Osteoblast (primary cell): ENCODE data around the gene MAGED1. TPM values are rescaled to one million over a fixed set of nuclear protein-coding genes. Genes with fewer than 3 reads are reported as not detected.
A peak's percentile ranks its signal among the peaks of the same experiment; 100 is the strongest.

Experiments used
- DNase-seq: peaks from one replicate; pipeline ENCODE4 v3.0.0; 2011; ENCODE audit warnings: low spot score, mixed read lengths; ENCODE audit not compliant: insufficient read length; ENCODE audit errors: missing footprints
- H2AFZ ChIP-seq: 2 replicates; pipeline ENCODE4 v1.6.0; 2011; ENCODE audit warnings: mild to moderate bottlenecking, low read length
- H3K27ac ChIP-seq: 2 replicates; pipeline ENCODE4 v1.5.1; 2011; ENCODE audit warnings: mild to moderate bottlenecking, low read depth, low read length, moderate library complexity
- H3K27me3 ChIP-seq: 2 replicates; pipeline ENCODE4 v1.6.0; 2012; ENCODE audit warnings: mild to moderate bottlenecking, control low read depth, inconsistent platforms, low read length, moderate library complexity; ENCODE audit not compliant: insufficient read depth
- H3K36me3 ChIP-seq: 2 replicates; pipeline ENCODE4 v1.5.1; 2011; ENCODE audit warnings: mild to moderate bottlenecking, low read length, control low read depth, moderate library complexity; ENCODE audit not compliant: insufficient read depth
- H3K4me1 ChIP-seq: 2 replicates; pipeline ENCODE4 v1.5.1; 2011; ENCODE audit warnings: mild to moderate bottlenecking, low read length, control low read depth, moderate library complexity; ENCODE audit not compliant: insufficient read depth
- H3K4me2 ChIP-seq: 2 replicates; pipeline ENCODE4 v1.6.0; 2011; ENCODE audit warnings: mild to moderate bottlenecking, low read length; ENCODE audit not compliant: insufficient read depth
- H3K4me3 ChIP-seq: fragments of 200-600 bp; sonication (generic); 3 replicates; pipeline ENCODE4 v1.5.1; 2012; ENCODE audit warnings: mild to moderate bottlenecking, low read length, inconsistent platforms; ENCODE audit not compliant: insufficient read depth
- H3K79me2 ChIP-seq: 2 replicates; pipeline ENCODE4 v1.6.0; 2012; ENCODE audit warnings: mild to moderate bottlenecking, low read length, control low read depth, inconsistent platforms; ENCODE audit not compliant: insufficient read depth
- H3K9me3 ChIP-seq: 2 replicates; pipeline ENCODE4 v1.5.1; 2011; ENCODE audit warnings: low read depth, low read length, control low read depth
- H4K20me1 ChIP-seq: 2 replicates; pipeline ENCODE4 v1.6.0; 2012; ENCODE audit warnings: mild to moderate bottlenecking, low read length, control low read depth; ENCODE audit not compliant: insufficient read depth
- total RNA-seq: library from RNA; depleted of rRNA; stranded (reverse); fragments of >200 nt; gene quantifications from 2 replicates; pipeline ENCODE4 v1.2.3, GENCODE V29; 2012
- TF ChIP-seq, protein P1 (sequence below): IDR thresholded peaks from 2 replicates; pipeline ENCODE4 v1.5.1; 2011; ENCODE audit warnings: mild to moderate bottlenecking, low read depth, low read length, moderate library complexity; ENCODE audit errors: extremely low read depth

MAGED1 gene, protein sequence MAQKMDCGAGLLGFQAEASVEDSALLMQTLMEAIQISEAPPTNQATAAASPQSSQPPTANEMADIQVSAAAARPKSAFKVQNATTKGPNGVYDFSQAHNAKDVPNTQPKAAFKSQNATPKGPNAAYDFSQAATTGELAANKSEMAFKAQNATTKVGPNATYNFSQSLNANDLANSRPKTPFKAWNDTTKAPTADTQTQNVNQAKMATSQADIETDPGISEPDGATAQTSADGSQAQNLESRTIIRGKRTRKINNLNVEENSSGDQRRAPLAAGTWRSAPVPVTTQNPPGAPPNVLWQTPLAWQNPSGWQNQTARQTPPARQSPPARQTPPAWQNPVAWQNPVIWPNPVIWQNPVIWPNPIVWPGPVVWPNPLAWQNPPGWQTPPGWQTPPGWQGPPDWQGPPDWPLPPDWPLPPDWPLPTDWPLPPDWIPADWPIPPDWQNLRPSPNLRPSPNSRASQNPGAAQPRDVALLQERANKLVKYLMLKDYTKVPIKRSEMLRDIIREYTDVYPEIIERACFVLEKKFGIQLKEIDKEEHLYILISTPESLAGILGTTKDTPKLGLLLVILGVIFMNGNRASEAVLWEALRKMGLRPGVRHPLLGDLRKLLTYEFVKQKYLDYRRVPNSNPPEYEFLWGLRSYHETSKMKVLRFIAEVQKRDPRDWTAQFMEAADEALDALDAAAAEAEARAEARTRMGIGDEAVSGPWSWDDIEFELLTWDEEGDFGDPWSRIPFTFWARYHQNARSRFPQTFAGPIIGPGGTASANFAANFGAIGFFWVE
- 257 and 258 TPM in 2 replicates for total RNA-seq

DNA sequence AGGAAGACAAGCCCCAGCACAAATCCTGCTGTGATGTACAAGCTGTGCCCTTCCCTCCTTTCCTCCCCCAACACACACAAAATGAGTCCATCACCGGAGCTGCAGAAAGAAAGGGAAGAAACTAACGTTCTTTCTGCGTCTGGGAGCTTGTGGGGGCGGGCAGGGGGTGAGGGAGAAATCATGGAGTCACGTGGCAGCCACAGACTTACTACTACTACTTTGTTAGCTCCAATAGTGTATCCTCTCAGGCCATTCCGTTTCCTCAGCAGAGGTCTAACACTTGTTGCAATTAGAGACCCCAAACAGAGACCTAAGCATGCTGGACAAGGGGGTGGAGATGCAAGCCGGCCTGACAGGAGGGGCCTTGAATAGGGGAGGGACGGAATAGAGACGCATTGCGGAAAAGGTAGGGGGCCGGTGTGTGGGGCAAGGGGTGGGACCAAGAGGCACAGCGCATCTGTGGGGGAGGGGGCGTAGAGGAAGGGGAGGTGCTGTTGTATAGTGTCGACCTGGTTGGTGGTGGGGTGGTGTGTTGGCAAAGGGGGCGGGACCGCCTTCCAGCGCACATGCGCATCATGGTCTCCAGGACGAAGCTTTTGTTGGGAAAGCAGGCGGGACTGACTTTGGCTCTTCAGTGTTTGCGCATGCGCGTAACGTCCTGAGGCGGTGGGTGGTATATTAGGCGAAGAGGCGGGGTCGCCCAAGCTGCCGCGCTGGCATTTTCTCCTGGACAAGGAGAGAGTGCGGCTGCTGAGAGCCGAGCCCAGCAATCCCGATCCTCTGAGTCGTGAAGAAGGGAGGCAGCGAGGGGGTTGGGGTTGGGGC lies at the start of gene MAGED1:
MAGED1 (plus strand) TSS at position 703 of the 825 bp plus-strand sequence. CDS start 682 bp downstream, outside the sequence.
- Histone ChIP-seq H3K36me3 (peaks cover 28% of the 10 kb centered on the region), H3K9me3 (no peaks in the 10 kb centered on the region), H3K4me3 (peak within 1 kb of the TSS; percentile 87), H3K79me2 (peaks cover 40% of the 10 kb centered on the region), H4K20me1 (peaks cover 34% of the 10 kb centered on the region), H3K4me1 (peaks cover 31% of the 10 kb centered on the region), H3K4me2 (peak within 1 kb of the TSS; percentile 77), H3K27me3 (no peaks in the 10 kb centered on the region), H3K27ac (peak within 1 kb of the TSS; percentile 75), H2AFZ (peak within 1 kb of the TSS; percentile 72)
- DNase-seq: peak; percentile 47
- TF ChIP-seq, protein P1, sequence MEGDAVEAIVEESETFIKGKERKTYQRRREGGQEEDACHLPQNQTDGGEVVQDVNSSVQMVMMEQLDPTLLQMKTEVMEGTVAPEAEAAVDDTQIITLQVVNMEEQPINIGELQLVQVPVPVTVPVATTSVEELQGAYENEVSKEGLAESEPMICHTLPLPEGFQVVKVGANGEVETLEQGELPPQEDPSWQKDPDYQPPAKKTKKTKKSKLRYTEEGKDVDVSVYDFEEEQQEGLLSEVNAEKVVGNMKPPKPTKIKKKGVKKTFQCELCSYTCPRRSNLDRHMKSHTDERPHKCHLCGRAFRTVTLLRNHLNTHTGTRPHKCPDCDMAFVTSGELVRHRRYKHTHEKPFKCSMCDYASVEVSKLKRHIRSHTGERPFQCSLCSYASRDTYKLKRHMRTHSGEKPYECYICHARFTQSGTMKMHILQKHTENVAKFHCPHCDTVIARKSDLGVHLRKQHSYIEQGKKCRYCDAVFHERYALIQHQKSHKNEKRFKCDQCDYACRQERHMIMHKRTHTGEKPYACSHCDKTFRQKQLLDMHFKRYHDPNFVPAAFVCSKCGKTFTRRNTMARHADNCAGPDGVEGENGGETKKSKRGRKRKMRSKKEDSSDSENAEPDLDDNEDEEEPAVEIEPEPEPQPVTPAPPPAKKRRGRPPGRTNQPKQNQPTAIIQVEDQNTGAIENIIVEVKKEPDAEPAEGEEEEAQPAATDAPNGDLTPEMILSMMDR: no peak

DNA sequence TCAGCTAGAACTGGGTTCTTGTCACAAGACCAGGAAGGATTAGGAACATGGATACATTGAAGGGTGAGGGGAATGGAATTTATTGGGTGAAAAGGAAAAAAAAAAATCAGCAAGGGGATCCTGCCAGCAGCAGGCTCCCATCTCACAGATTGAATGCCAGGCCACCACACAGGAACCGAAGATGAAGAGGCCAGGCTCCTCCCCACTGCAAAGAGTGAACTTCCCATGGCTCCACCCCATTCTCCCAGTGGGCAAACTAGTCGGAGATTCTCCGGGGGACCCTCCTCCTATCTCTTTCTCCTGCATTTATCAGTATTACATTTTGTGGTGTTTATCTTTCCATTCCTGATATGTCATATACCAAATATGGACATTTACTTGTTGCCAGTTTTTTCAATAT lies 46.0 kb upstream of the MAGED1 start:
- H3K4me2 ChIP-seq: no peak overlapping the region
- H3K4me3 ChIP-seq: no peak overlapping the region
- TF ChIP-seq, protein P1: no peak
- no peaks in the 10 kb centered on the region for H3K4me1 ChIP-seq
- H4K20me1 ChIP-seq: peaks cover 7% of the 10 kb centered on the region
- H3K9me3 ChIP-seq: no peaks in the 10 kb centered on the region
- H2AFZ ChIP-seq: no peak overlapping the region
- no peak overlapping the region for H3K27ac ChIP-seq
- H3K79me2 ChIP-seq: no peaks in the 10 kb centered on the region
- no peaks in the 10 kb centered on the region for H3K36me3 ChIP-seq
- DNase-seq: no peak
- H3K27me3 ChIP-seq: peaks cover 3% of the 10 kb centered on the region

DNA sequence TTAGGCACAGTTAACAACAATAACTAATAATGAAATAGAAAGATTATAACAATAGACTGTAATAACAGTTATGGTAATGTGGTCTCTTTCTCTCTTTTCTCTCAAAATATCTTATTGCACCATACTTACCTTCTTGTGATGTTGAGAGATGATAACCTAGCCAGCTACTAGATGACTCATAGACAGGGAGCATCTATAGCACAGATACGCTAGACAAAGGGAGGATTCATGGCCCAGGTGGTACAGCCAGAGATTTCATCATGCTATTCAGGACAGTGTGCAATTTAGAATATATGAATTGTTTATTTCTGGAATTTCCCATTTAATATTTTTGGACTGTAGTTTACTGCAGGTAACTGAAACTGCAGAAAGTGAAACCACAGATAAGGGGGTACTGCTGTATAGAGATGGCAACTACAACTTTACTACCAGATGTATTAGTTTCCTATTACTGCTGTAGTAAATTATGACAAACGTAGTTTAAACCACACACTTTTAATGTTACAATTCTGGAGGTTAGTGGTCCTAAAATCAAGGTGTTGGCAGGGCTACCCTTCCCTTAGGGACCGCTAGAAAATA lies 41.8 kb upstream of the MAGED1 start:
- H3K27ac ChIP-seq: no peak overlapping the region
- no peaks in the 10 kb centered on the region for H3K79me2 ChIP-seq
- no peaks in the 10 kb centered on the region for H3K4me1 ChIP-seq
- peaks cover 3% of the 10 kb centered on the region for H3K27me3 ChIP-seq
- H2AFZ ChIP-seq: no peak overlapping the region
- DNase-seq: no peak
- H3K9me3 ChIP-seq: peaks cover 2% of the 10 kb centered on the region
- H3K4me2 ChIP-seq: no peak overlapping the region
- no peak overlapping the region for H3K4me3 ChIP-seq
- peaks cover 7% of the 10 kb centered on the region for H4K20me1 ChIP-seq
- TF ChIP-seq, protein P1: no peak
- H3K36me3 ChIP-seq: no peaks in the 10 kb centered on the region
